GM19372 (cell line): ENCODE data around the gene THAP7.

Experiments used
- ATAC-seq: cut with Tn5 transposase; IDR thresholded peaks from one replicate; pipeline ENCODE4 v1.9.1; 2021; ENCODE audit warnings: mild to moderate bottlenecking, low read depth, moderate library complexity; ENCODE audit not compliant: unreplicated experiment

Gene THAP7

DNA sequence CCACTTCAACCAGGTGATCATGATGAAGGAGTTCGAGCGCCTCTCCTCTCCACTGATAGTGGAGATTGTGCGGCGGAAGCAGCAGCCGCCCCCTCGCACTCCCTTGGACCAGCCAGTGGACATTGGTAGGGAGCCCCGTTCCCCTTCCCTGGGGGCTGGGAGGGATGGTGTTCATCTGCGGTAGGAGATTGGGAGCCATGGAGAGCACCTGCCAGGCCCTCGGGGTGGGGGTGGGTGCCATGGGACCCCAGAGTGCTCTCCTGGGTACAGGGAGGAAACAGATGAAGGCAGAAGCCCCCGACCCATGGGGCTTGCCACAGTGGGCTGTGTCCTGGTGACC, 7.0 kb downstream of the THAP7 start:
- ATAC-seq: no peak

- ATAC-seq: no peak
Measured at GRCh38 chr22:20994128-20994901, 7.6 kb downstream of the THAP7 start.

DNA sequence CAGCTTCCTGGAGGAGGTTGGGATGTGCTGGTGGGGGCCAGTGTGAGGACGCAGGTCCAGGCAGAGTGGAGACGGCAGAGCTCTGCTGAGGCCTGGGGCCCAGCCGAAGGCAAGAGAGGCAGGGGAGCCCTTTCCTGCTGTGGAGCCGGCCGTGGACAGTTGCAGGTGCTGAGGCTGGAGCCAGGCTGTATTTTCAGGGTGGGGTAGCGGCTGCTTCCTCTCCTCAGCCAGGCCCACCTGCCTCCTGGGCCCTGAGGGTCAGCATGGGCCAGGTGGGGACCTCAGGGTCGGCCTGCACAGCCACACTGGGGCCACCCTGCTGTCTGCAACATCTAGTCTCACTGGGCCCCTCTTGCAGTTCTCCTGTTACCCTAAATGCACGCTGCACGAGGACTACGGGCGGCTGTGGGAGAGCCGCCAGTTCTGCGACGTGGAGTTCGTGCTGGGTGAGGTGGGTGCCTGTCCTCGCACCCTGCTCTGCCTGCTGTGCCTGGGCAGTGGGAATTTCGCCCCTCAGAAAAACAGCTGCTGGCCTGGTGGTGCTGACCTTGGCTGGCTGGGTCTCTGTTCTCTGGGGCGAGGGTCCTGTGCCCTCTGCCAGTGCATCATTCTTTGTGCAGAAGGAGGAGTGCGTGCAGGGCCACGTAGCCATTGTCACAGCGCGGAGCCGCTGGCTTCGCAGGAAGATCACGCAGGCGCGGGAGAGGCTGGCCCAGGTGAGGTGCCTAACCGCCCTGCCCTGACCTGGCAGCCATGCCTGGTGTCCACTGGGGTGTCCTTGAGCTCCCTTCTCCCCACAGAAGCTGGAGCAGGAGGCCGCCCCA, 8.4 kb downstream of the THAP7 start:
- no peak for ATAC-seq

GRCh38 chr22:20992456-20993303, 9.2 kb downstream of the THAP7 start:
- ATAC-seq: no peak

DNA sequence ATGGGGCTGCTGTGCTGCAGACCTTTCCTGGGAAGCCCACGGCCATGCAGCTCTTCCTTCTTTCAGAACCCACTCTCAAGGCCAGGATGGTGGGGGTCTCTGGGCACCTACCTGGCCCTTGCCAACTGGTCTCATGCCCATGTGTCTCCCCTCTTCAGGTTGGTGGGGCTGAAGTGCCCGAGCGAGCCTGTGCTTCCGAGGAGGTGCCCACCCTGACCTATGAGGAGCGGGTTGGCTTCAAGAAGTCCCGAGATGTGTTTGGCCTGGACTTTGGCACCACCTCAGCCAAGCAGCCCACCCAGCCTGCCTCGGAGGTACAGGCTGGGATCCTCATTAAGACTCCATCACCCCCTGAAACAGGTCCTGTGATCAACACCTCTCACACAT, 9.9 kb downstream of the THAP7 start:
- ATAC-seq: no peak

DNA sequence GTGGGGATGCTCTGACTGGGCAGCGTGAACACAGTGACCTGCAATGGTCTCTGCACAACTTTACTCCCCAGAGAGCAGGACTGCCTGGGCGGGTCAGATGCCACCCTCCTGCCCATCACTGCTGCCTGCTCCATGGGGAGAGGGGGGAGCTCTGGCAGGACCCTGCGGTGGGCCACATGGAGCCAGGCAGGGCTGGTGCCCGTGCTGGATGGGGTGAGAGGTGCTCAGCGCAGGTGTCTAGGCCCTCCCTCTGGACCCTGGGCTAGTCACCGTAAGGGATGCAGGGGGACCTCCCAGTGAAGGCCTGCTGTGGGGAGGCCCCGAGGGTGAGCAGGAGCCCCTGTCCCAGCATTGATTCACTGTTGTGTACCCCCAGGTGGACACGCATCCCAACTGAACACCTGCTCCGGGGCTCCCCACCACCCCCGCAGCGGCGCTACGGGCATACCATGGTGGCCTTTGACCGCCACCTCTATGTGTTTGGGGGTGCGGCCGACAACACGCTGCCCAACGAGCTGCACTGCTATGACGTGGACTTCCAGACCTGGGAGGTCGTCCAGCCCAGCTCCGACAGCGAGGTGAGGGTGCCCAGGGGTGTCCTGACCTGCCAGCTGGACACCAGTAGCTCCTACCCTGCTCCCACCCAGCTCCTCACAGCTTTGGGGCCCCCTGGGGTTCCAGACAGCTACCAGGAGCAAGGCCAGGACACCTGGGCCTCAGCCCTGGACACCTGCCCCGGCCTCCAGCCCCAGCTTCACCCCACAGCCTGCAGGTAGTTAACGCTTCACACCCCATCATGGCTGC, 10.5 kb downstream of the THAP7 start:
- ATAC-seq: no peak

GRCh38 chr22:20990184-20991180, 11.4 kb downstream of the THAP7 start:
- no peak for ATAC-seq

- no peak for ATAC-seq
Measured at GRCh38 chr22:20989323-20990138, 12.4 kb downstream of the THAP7 start.

- ATAC-seq: no peak
Measured at GRCh38 chr22:20988573-20989322, 13.2 kb downstream of the THAP7 start.

DNA sequence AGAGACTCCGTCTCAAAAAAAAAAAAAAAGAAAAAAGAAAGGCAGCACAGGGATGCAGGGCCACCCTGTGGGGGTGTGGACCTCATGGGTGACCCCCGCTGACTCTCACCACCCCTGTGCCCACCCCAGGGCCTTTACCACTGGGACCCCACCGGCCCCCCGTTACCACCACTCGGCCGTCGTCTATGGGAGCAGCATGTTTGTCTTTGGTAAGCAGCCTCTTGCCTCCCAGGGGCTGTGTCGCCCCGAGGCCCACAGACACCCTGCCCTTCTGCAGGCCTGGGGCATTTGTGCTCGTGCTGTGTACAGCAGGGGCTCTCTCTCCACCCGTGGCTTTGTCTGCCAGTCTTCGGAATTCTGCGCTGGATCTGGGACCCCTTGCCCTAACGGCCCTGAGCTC, 14.5 kb downstream of the THAP7 start:
- no peak for ATAC-seq

- ATAC-seq: no peak
Measured at GRCh38 chr22:20986365-20986764, 15.6 kb downstream of the THAP7 start.

- no peak for ATAC-seq
Measured at GRCh38 chr22:20985720-20986119, 16.2 kb downstream of the THAP7 start.

DNA sequence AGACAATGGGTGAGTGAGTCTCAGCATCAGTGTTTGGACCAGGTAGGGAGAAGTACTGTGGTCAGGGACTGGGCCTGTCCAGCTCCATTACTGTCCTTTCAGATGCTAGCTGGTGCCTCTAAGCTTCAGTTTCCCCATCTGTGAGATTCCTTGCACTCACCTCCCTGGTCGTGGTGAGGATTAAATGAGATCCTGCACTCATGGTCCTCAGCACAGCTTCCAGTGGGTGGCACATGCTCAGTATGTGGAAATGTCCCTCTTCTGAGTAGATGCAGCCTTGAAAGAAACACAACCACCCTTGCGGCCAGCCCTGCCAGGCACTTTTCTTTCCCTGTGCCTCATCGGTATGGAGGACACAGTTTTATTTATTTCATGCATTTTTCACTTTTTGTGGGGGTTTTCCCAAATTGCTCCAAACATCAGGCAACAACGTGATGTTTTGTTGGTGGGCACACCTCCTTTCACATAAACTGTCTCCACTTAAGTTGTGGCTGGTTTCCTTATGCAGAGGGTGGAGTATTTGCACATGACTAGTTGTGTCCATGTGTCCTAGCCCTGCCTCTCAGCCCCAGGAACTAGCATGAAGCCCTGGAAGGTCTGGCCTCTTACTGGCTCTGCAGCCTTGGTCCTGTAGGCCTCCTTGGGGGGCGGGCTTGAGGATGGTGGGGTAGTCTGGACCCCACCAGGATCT, 18.7 kb downstream of the THAP7 start:
- ATAC-seq: no peak

- ATAC-seq: peak; percentile 19
Measured at GRCh38 chr22:20982563-20982882, 19.4 kb downstream of the THAP7 start.

DNA sequence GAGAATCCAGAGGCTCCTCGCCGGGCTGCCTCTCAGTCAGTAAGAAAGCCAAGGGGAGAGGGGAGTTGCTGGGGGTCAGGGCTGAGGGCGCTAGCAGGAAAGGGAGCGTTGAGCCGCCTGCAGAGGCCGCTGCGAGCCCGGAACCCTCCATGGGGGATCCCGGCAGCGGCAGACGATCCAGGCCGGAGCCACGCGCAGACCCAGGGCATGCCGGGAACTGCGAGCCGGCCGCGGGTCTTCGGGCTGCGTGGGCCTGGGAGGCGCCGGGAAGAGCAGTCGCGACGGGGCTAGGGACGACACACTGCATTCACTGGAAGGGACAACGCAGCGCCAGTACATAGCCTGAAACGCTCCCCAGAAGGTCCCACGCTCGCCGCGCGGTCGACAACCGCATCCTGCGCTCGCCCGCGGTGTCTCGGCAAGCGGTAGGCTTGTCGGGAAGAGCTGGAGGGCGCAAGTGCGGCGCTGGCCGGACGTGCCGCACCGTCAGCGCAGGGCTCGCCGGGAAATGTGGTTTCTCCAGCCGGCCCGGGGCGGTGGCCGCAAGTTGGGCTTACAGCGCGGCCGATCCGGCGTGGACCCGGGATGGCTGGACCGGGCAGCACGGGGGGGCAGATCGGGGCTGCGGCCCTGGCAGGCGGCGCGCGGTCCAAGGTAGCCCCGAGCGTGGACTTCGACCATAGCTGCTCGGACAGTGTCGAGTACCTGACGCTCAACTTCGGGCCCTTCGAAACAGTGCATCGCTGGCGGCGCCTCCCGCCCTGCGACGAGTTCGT, 19.9 kb downstream of the THAP7 start, which contains the start of gene LZTR1:
Gene LZTR1 (plus strand): TSS at position 511 of the 776 bp plus-strand sequence. CDS start 75 bp downstream, at position 586.
- ATAC-seq: peak; percentile 74
